Endometrial microvascular endothelial cells (primary cell): Measurements from ENCODE around the gene HOXB4. TPM values are rescaled to one million over a fixed set of nuclear protein-coding genes. Genes with fewer than 3 reads are reported as not detected.

ENCODE experiments used
- in situ Hi-C: cut with HindIII; loops from 2 replicates; pipeline ENCODE4 v1.10.0; 2017; ENCODE audit warnings: low sequenced_read_pairs, low pct_unique_long_range_greater_than_20kb; ENCODE audit errors: inconsistent ontology term
- total RNA-seq: library from RNA; depleted of rRNA; stranded (reverse); fragments of >200 nt; gene quantifications from one replicate; pipeline ENCODE4 v1.2.3, GENCODE V29; 2015; ENCODE audit errors: inconsistent ontology term

Gene HOXB4
- total RNA-seq, 1 donor from 2014 or later: 1.9 TPM

DNA sequence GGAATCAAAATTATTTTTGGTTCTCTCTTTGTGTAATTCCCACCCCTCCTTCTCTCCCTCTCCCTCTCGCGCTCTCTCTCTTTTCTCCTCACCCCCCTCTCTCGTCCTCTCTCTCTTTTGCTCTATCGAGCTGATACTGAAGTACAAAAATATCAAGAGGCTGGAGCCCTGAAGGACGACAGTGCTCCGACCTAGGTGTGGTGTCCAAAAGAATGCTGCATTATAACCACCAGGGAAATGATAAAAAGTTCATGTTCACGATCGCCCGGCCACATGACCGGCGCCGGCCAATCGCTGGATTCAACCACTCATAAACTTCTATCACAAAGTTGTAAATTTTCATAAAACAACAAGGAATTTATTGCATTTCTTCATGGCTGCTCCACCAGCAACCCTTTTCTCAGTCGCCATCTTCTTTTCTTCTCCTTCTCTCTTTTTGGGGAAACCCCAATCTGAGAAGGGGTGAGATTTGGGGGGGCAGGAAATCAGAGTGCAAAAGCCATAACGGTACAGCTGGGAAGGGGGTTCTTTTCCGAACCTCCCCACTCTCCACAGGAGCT is 26.7 kb upstream of the HOXB4 start, which contains the start of gene HOXB6:
TSS of gene HOXB6 (minus strand) at position 217 of the 560 bp plus-strand sequence. CDS start 6,836 bp downstream, outside the sequence.
- in situ Hi-C loops: no loop called here

- in situ Hi-C loops: no loop called here
Measured at GRCh38 chr17:48603959-48604769, 26.0 kb upstream of the HOXB4 start.

DNA sequence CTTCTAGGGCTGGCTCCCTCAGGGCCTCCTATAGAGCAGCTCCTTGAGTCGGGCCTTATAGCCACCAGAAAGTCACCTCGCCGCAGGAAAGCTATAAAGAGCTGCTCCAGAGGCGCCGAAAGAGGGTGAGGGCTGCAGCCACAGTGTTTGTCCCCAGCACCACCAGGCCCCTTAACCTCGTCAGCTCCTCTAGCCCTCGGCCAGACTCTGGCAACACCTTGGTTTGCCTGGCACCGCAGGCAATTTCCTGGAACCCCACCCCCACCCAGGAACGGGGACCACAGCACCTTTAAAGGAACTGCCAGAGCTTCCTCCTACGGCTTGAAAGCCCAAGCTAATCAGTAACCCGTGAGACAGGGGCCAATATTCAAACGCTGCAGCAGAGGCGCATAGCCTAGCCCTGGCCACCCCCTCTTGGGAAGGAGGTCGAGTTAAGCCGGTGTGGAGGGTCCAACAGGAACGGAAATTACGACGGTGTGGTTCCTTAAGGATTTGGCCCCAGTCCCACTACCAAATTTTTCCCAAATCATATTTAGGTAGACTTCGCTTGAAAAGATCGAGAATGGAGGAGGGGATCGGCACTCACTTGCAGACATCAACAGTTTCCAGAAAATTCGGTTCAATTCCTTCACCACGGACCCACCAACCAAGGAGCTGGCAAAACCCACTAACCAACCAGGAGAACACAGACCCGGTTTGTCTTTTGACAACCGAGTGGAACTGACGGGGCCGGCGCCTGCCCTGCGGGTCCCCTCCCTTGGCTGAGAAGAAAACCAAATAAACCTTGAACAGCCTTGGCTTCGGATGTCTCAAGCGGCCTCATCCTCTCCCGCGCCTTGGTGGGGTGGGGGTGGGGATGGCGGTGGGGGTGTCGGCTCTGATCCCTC is 23.6 kb upstream of the HOXB4 start:
- in situ Hi-C loops: no loop called here

GRCh38 chr17:48601207-48601538 is 23.0 kb upstream of the HOXB4 start:
- in situ Hi-C loops: no loop called here

DNA sequence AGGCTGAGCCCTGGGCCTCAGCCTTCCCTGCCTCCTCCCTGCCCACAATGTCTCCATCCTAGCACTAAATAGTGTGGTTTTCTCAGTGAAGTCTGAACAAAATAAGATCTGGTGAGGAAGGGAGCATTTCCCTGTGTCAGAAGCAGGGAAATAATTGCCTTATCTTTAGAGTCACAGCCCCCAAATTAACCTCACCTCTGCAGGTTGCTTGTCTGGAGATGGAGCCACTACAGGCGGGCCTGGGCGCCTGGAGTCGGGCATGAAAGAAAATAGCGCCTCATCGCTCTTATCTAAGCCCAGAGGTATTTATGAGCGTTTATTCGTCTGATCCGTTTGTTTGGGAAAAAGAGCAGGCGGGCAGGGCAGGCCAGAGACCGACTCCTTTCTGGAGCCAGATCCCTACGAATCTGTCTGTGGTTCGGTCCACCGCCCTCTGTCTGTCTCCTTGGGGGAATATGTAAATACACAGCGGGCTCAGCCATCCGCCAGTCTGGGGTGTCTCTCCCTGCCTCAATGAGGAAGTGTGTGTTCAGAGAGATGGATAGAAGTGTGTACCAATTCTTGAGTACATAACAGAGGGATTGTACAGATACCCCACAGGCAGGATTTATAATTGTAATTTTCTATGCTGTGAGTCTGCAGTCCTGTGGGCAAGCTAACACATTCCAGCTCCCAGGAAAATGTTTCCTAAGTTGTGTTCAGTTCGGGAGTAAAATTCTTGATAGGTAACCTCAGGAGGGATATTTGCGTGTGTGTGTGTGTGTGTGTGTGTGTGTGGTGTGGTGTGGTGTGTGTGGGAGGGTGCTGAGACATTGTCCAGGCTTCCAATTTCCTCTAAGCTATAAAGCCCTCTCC is 22.3 kb upstream of the HOXB4 start:
- in situ Hi-C loops: no loop called here

DNA sequence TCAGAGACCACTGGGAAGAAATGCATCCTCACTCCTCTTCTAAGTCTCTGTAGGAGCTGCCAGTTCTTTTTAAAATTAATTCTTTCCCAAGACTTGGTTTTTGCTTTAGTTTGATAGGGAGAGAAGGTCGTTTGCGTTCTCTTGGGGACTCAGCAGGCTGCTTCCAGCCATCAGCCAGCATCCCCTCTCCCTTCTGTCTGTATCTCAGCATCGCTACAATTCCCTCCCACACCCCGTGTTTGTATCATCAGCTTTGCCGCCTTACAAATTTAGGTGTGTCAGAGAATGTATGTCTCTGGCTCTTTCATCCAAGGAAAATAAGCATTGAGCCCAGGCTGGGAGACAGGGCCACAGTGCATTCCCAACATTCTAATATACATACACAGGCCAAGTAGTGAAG is 21.2 kb upstream of the HOXB4 start:
- in situ Hi-C loops: no loop called here

- in situ Hi-C loops: no loop called here
Measured at GRCh38 chr17:48598736-48599135, 20.6 kb upstream of the HOXB4 start.

DNA sequence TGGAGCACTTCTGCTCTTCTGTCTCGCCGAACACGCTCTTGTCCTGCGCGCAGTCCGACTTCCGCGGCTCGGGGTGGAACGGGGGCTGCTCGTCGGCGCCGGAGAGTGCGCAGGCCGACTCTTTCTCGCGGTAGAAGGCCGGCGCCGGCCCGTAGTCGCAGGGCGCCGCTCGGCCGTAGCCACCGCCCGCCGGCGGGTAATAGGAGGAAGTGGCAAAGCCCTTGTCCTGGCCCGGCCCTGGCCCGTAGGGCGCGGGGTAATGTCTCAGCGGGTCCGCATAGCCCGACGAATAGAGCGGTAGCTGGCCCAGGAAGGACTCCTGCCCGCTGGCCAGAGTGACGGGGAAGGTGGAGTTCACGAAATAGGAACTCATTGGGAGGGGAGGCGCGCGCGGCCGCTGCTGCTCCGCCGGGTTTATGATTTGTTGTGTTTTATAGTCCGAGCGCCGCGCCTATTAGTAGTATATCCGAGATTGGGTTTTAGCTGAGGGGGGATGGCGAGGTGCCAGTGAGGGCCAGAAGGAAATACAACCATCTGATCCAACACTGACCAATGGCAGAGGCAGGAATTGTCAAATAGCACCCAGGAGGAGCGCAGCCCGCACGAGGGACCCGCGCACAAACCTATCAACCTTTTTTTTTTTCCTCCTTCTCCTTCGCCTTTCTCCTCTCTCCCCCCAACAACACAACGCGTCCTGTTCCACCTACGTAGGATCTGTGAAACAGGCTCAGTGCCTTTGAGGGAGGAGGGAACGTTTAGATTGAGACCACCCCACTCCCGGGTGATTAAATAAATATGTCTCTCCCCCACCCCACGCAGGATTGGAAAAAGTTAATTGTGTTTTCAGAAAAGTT is 19.9 kb upstream of the HOXB4 start:
- in situ Hi-C loops: no loop called here

DNA sequence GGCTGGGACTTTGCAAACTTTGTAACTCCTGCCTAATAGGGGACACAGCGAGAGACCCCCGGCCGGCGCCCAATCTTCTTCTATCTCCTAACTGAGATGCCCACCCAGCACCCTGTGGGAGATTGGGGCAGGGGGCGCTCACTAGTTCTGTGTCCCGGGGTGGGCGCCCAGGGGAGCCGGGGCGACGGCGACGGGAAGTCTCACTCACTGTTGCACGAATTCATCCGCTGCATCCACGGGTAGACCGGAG is 19.3 kb upstream of the HOXB4 start:
- in situ Hi-C loops: no loop called here

DNA sequence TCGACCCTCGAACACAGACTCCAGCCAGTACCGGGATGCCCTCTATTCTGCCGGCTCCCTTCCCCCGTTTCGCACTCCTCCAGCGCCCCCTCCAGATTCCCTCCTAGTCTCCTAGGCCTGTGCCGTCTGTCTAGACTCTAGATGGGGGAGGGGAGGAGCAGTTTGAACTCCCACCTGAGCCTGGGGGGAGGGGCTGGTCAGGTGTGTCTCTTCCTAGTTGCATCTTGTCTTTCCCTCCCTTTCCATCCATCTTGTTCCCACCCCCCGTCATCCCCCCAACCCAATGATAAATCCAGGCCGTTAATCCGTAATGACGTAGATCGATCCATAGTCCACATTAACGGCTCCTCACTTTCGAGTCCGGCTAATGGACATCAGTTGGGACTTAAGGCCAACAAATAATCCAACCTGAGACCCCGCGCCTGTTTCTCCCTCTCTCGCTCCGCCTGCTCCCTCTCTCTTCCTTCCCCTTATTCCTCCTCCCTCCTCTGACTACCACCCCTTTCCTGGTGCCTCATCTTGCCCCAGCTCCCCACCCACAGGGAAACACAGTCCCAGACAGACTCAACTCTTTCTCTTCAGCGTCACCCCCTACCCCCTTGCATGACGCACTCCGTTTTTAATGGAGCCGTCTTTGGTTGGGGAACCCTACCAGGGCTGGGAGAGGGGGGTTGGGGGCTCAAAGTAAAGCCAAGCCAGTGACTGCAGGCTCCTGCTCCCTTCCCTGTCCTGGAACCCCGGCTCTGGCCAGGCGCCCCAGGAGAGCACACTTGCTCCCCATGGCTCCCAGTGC is 18.8 kb upstream of the HOXB4 start:
- in situ Hi-C loops: no loop called here

DNA sequence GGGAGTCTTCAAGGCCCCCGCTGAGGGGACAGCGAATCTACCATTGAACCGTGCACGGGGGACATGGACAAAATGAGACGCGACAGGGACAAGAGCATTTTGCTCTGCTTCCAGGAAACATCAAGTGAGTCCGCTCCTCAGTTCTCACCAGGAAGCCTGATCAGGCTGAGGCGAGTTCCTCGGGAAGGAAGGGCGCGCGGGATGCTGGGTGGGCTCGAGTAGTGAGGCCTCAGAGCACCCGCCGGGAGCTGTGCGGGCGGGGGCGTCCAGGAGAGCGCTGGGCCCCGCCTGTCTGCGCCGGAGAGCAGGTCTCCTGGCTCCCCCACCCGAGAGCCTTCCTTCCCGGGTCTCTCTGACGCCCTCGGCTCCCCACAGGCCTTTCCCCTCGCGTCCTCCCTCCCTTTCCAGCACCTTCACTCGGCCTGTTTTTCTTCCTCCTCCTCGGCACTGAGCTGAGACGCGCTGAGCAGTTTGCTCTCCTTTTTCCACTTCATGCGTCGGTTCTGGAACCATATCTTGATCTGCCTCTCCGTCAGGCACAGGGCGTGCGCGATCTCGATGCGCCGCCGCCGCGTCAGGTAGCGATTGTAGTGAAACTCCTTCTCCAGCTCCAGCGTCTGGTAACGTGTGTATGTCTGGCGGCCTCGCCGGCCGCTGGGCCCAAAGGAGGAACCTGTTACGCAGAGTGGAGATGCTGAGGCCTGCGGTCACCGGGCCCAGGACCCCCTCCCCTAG is 18.0 kb upstream of the HOXB4 start:
- in situ Hi-C loops: no loop called here

- in situ Hi-C loops: no loop called here
Measured at GRCh38 chr17:48595278-48595999, 17.3 kb upstream of the HOXB4 start.

DNA sequence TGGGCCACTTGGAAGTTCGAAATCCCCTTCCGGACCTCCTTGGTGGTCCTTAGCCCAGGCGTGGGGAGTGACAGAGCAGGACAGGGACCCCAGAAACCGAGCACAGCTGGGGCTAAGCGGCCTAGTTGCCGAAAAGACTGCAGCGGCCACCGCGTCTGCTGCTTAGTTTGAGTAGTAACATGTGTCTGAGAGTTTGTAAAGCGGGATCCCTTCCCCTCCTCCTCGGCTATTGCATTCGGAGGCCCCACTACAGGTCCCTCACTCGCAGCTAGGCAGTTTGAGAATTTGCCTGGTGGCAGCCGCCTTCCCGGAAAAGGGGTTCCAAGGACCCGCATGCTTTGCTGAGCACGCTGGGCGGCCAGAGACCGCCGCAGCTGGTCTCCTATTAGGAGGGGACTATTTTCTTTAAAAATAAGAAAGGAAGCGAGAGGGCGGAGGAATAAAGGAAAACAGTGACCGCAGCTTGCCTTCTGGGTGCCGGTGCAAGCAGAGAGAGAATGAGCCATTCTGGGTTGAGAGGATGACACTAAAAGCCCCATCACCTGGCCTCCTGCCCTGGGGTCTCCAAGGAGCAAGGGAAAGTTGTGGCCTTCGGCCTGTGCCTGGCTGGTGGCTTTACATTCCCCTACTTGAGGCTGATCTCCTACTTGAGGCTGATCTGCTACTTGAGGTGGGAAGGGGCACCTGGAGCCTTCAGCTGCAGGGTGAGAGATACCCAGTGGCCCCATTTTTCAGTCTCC is 16.6 kb upstream of the HOXB4 start:
- in situ Hi-C loops: no loop called here

DNA sequence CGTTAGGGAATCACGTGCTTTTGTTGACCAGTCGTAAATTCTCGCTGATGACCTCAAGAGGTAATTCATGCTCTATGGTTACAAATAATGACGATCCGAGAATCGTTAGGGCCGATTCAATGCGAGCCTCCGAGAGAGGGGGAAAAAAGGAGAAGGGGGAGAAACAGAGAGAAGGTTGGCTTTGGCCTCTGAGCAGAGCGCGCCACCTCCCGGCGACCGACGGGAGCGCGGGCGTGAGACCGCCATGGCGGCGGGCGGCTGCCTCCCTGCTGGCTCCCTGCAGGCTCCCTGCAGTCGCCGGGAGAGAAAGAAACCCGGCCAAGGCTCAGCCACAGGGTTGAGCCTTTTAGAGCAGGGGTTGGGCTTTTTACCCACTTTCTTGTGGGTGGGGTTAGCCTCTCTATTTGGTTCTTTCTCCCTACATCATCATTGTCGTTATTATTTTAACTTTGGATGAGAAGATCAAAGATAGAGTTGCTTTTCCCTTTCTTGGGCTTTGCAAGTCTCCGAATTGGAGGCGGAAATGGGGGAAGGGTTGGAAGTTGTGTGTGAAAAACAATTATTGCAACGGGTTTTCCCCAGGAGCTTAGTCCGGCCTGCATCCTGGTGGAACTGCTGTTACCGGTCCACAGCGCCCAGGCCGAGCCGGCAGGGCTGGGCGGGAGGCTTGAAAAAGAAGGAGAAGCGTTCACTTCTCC is 15.8 kb upstream of the HOXB4 start:
- in situ Hi-C loops: no loop called here

DNA sequence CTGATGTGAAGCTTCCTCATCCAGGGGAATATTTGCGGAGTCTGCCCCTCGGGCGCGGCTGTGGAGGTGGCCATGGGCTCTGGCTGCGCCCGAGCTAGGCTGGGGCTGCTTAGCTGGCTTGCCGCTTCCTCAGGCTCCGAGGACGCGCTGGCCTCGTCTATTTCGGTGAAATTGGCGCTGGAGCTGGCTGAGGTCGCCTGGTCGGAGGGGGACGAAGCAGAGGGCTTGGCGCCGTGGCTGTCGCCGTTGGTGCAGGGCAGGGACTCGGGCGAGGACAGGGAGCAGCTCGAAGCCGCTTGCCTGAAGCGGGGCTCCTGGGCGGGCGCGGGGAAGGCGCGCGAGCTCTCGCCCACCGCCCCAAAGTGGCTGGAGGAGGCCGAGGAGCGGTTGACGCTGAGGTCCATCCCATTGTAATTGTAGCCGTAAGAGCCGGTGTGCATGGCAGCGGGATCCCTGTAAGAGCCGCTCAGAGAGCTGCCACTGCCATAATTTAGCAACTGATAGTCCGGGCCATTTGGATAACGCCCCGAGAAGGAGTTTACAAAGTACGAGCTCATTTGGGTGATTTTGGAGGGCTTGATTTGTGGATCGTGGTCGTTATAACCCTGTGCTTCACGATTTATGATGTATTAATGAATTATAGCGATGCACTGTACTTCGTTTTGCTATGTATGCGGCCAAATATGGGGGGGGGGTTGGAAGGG is 15.1 kb upstream of the HOXB4 start, which contains the start of gene HOXB5:
TSS of gene HOXB5 (minus strand) at position 654 of the 704 bp plus-strand sequence. CDS start at position 557, 97 bp downstream.
- in situ Hi-C loops: no loop called here
